ENCODE data around the gene FBXO5. TPM values are rescaled to one million over a fixed set of nuclear protein-coding genes. Genes with fewer than 3 reads are reported as not detected.

The FBXO5 gene, protein sequence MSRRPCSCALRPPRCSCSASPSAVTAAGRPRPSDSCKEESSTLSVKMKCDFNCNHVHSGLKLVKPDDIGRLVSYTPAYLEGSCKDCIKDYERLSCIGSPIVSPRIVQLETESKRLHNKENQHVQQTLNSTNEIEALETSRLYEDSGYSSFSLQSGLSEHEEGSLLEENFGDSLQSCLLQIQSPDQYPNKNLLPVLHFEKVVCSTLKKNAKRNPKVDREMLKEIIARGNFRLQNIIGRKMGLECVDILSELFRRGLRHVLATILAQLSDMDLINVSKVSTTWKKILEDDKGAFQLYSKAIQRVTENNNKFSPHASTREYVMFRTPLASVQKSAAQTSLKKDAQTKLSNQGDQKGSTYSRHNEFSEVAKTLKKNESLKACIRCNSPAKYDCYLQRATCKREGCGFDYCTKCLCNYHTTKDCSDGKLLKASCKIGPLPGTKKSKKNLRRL
- polyA plus RNA-seq: 1 to 10 TPM; 1.2 to 4.8 TPM

DNA sequence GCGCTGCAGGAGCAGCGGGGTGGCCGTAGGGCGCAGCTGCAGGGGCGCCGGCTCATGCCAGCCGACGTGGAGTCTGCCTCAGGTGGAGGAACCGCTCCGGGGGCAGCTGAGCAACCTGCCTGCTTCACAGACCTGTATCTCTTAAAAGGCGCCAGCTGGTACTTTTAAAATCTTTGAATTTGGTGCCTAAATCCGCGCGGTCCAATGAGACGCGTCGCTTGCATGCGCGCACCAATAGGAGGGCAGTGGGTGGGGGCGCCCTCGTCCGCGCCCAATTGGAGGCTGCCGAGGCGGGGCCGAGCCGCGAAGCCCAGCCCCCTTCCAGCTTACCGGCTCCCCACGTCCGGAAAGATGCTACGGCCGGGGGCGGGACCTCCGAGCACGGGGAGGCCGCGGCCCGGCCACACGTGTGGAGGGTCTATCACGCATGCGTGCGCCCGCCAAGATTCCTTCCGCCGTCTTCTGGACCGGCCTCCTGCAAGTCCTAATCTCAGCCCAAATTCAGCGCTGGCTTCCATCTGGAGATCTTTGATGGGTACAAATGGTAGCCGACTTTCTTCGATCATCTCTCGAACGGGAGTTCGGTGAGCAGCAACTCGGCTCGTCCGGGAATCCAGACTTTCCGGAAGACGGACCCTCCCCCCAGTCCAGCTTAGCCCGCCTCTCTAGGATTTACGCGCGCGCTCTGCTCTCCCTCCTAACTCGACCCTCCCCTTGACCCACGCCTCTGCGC is at the start of gene FBXO5:
TSS of gene FBXO5 (minus strand) at position 138 of the 733 bp plus-strand sequence. CDS start at position 56, 82 bp downstream.
- Histone ChIP-seq H3K4me1 (ENCODE audit: control insufficient read depth in 2 of 2, insufficient read depth in 2 of 2, low read length in 1 of 2) (peaks cover 5 to 7% of the 10 kb centered on the region in 2 donors), H3K4me3 (ENCODE audit: low read depth in 1 of 2, low read length in 2 of 2) (peak within 1 kb of the TSS; percentile 72 to 73), H3K9me3 (ENCODE audit: control insufficient read depth in 2 of 2, insufficient read depth in 1 of 2, low read depth in 1 of 2, low read length in 1 of 2) (no peaks in the 10 kb centered on the region), H3K36me3 (ENCODE audit: control insufficient read depth in 2 of 2, insufficient read depth in 2 of 2, low read length in 1 of 2) (no peaks in the 10 kb centered on the region), H3K27ac (ENCODE audit: low read depth in 2 of 2, low read length in 1 of 2) (peak within 1 kb of the TSS; percentile 91 to 98), H3K27me3 (ENCODE audit: control insufficient read depth in 1 of 2, insufficient read depth in 2 of 2, low read length in 2 of 2) (no peaks in the 10 kb centered on the region)
- WGBS, 2 donors: 0 to 1% methylated on average over 66 of the region's 66 CpGs

DNA sequence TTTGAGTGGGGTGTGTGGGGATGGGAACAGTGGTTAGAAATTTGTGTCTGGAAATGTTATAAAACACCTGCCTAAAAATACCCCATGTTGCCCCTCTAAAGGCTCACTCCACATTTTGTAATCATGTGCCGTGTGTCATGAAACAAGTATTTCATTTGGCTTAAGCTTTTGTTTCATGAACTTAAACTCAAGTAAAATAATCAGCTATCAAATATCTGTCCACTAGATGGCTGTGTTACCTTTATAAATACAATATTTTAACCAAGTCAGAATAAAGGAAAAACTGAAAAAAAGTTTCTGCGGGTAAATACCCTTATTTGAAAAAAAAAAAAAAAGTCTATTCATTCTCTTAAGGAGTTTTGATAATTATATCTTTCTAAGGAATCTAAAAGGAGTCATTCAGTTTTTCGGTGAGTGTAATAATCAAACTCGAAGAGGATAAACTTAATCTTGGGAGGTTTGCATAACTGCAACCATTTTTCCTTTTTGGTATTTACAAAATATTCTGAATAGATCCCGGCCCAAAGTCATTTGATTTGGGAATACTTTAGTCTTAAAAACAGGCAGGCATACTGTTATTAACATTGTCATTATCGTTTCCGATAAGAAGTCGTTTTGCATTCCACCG is 49.5 kb upstream of the FBXO5 start:
- Histone ChIP-seq H3K27ac (ENCODE audit: low read depth in 2 of 2, low read length in 1 of 2) (no peak overlapping the region), H3K27me3 (ENCODE audit: control insufficient read depth in 1 of 2, insufficient read depth in 2 of 2, low read length in 2 of 2) (no peaks in the 10 kb centered on the region), H3K9me3 (ENCODE audit: control insufficient read depth in 2 of 2, insufficient read depth in 1 of 2, low read depth in 1 of 2, low read length in 1 of 2) (no peaks in the 10 kb centered on the region), H3K4me1 (ENCODE audit: control insufficient read depth in 2 of 2, insufficient read depth in 2 of 2, low read length in 1 of 2) (no peaks in the 10 kb centered on the region), H3K4me3 (ENCODE audit: low read depth in 1 of 2, low read length in 2 of 2) (no peak overlapping the region), H3K36me3 (ENCODE audit: control insufficient read depth in 2 of 2, insufficient read depth in 2 of 2, low read length in 1 of 2) (no peaks in the 10 kb centered on the region)
- 65 to 67% methylated on average over 9 of the region's 9 CpGs for WGBS, 2 donors

DNA sequence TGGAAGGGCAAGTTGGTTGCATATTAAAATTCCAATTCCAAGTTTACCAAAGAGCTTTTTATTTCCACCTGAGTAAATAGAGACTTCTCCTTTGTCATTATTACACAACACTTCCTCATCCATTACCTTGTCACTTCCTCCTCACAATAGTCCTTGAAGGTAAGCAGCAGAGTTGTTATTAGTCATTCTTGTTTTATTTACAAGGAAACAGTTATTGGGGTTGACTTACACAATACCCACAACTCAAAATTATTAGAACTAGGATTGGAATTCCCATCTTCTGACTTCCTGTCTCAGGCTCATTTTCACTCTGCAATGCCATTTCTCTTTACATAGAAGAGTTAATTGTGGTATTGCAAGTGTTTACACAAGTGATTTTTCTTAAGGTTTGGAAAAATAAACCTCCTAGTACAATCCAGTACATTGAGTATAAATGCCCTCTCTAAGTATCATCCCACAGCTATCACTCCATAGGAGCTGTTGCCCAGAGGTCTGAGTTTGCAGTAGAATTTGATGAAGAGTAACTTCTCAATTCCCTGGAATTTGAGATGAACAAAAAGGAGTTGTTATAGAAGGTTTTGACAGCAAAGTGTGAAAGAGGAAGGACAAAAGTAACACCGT is 48.6 kb upstream of the FBXO5 start:
- Histone ChIP-seq H3K4me3 (ENCODE audit: low read depth in 1 of 2, low read length in 2 of 2) (no peak overlapping the region), H3K27ac (ENCODE audit: low read depth in 2 of 2, low read length in 1 of 2) (no peak overlapping the region), H3K27me3 (ENCODE audit: control insufficient read depth in 1 of 2, insufficient read depth in 2 of 2, low read length in 2 of 2) (no peaks in the 10 kb centered on the region), H3K9me3 (ENCODE audit: control insufficient read depth in 2 of 2, insufficient read depth in 1 of 2, low read depth in 1 of 2, low read length in 1 of 2) (no peaks in the 10 kb centered on the region), H3K4me1 (ENCODE audit: control insufficient read depth in 2 of 2, insufficient read depth in 2 of 2, low read length in 1 of 2) (no peaks in the 10 kb centered on the region), H3K36me3 (ENCODE audit: control insufficient read depth in 2 of 2, insufficient read depth in 2 of 2, low read length in 1 of 2) (no peaks in the 10 kb centered on the region)
- WGBS, 2 donors: 35 to 51% methylated on average over 1 of the region's 1 CpG

DNA sequence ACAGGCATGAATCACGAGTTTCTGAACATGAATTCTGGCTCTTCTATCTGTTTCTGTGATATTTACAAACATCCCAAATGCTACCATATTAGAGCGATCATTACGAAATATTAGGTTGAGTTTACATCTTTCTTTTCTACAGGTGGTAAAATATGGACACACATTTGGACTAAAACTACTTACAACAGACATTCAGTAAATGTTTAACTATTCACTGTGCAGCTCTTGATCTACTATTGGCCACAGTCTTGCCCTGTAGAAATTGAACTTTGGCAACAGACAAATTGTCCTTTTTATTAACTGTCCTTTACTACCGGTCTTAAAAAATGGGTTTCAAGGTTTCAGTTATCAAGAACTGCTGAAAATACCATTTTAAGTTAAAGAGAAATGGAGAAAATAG is 46.1 kb upstream of the FBXO5 start:
- Histone ChIP-seq H3K4me1 (ENCODE audit: control insufficient read depth in 2 of 2, insufficient read depth in 2 of 2, low read length in 1 of 2) (no peaks in the 10 kb centered on the region), H3K9me3 (ENCODE audit: control insufficient read depth in 2 of 2, insufficient read depth in 1 of 2, low read depth in 1 of 2, low read length in 1 of 2) (no peaks in the 10 kb centered on the region), H3K27ac (ENCODE audit: low read depth in 2 of 2, low read length in 1 of 2) (no peak overlapping the region), H3K4me3 (ENCODE audit: low read depth in 1 of 2, low read length in 2 of 2) (no peak overlapping the region), H3K27me3 (ENCODE audit: control insufficient read depth in 1 of 2, insufficient read depth in 2 of 2, low read length in 2 of 2) (no peaks in the 10 kb centered on the region), H3K36me3 (ENCODE audit: control insufficient read depth in 2 of 2, insufficient read depth in 2 of 2, low read length in 1 of 2) (no peaks in the 10 kb centered on the region)
- WGBS, 2 donors: 78 to 80% methylated on average over 4 of the region's 4 CpGs

DNA sequence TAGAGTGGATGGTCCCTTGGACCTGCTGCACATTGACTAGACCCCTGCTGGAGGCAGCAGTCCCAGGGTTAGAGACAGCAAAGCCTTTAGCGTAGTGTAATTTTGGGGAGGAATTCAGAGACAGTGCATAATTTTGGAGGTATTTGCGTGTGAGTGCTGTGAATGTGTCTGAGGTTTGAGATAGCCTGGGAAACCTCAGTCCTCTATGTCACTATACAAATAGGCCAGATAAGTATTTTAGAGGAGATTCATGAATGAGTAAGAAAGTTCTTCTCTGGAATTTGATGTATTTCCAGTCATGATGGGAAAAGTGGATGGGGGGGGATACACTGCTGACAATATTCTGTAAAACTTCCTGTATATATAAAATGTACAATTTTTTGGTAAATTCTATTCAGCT is 45.4 kb upstream of the FBXO5 start:
- Histone ChIP-seq H3K4me1 (ENCODE audit: control insufficient read depth in 2 of 2, insufficient read depth in 2 of 2, low read length in 1 of 2) (no peaks in the 10 kb centered on the region), H3K36me3 (ENCODE audit: control insufficient read depth in 2 of 2, insufficient read depth in 2 of 2, low read length in 1 of 2) (no peaks in the 10 kb centered on the region), H3K4me3 (ENCODE audit: low read depth in 1 of 2, low read length in 2 of 2) (no peak overlapping the region), H3K9me3 (ENCODE audit: control insufficient read depth in 2 of 2, insufficient read depth in 1 of 2, low read depth in 1 of 2, low read length in 1 of 2) (no peaks in the 10 kb centered on the region), H3K27ac (ENCODE audit: low read depth in 2 of 2, low read length in 1 of 2) (no peak overlapping the region), H3K27me3 (ENCODE audit: control insufficient read depth in 1 of 2, insufficient read depth in 2 of 2, low read length in 2 of 2) (no peaks in the 10 kb centered on the region)
- 92 to 98% methylated on average over 2 of the region's 2 CpGs for WGBS, 2 donors

DNA sequence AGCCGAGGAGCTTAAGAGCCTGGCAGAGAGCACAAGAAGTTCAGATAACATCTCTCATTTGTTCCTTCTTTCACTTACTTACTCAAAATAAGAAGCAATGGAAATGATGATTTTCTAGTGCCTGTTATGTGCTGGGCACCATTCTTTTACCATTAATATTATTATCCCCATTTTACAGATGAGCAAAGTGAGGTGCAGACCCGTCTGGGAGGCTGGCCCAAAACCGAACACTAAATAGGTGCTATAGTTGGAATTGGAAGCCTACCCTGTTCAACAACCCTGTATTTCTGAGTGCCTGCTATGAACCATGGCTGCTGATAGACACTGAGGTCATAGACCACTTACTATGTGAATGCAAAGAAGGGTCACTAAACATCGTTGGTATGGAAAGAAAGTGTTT is 44.6 kb upstream of the FBXO5 start:
- Histone ChIP-seq H3K4me1 (ENCODE audit: control insufficient read depth in 2 of 2, insufficient read depth in 2 of 2, low read length in 1 of 2) (no peaks in the 10 kb centered on the region), H3K27me3 (ENCODE audit: control insufficient read depth in 1 of 2, insufficient read depth in 2 of 2, low read length in 2 of 2) (no peaks in the 10 kb centered on the region)
- WGBS, 2 donors: 81 to 82% methylated on average over 4 of the region's 4 CpGs

DNA sequence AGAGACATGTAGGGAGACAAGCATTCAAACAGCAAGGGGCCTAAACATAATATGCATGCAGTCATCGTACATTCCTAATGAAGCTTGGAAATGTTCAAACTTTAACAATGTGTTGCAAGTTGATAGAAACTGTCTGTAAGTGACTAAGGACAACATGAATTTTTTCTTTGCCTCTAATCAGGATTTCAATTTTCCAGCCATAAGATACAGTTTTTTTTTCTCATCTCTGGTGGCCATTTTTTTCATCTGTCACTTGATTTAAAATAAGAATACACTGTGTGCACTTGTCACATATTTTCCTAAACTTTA is 41.8 kb upstream of the FBXO5 start:
- 6 to 14% methylated on average over 1 of the region's 1 CpG for WGBS, 2 donors
- H3K27me3 ChIP-seq (ENCODE audit: control insufficient read depth in 1 of 2, insufficient read depth in 2 of 2, low read length in 2 of 2): no peaks in the 10 kb centered on the region
- H3K4me3 ChIP-seq (ENCODE audit: low read depth in 1 of 2, low read length in 2 of 2): no peak overlapping the region
- H3K27ac ChIP-seq (ENCODE audit: low read depth in 2 of 2, low read length in 1 of 2): no peak overlapping the region
- H3K9me3 ChIP-seq (ENCODE audit: control insufficient read depth in 2 of 2, insufficient read depth in 1 of 2, low read depth in 1 of 2, low read length in 1 of 2): no peaks in the 10 kb centered on the region
- no peaks in the 10 kb centered on the region for H3K36me3 ChIP-seq (ENCODE audit: control insufficient read depth in 2 of 2, insufficient read depth in 2 of 2, low read length in 1 of 2)
- H3K4me1 ChIP-seq (ENCODE audit: control insufficient read depth in 2 of 2, insufficient read depth in 2 of 2, low read length in 1 of 2): no peaks in the 10 kb centered on the region

More for the DNA sequence above, 44.6 kb upstream of the FBXO5 start:
- H3K27ac ChIP-seq (ENCODE audit: low read depth in 2 of 2, low read length in 1 of 2): no peak overlapping the region
- no peaks in the 10 kb centered on the region for H3K9me3 ChIP-seq (ENCODE audit: control insufficient read depth in 2 of 2, insufficient read depth in 1 of 2, low read depth in 1 of 2, low read length in 1 of 2)
- H3K36me3 ChIP-seq (ENCODE audit: control insufficient read depth in 2 of 2, insufficient read depth in 2 of 2, low read length in 1 of 2): no peaks in the 10 kb centered on the region
- no peak overlapping the region for H3K4me3 ChIP-seq (ENCODE audit: low read depth in 1 of 2, low read length in 2 of 2)

DNA sequence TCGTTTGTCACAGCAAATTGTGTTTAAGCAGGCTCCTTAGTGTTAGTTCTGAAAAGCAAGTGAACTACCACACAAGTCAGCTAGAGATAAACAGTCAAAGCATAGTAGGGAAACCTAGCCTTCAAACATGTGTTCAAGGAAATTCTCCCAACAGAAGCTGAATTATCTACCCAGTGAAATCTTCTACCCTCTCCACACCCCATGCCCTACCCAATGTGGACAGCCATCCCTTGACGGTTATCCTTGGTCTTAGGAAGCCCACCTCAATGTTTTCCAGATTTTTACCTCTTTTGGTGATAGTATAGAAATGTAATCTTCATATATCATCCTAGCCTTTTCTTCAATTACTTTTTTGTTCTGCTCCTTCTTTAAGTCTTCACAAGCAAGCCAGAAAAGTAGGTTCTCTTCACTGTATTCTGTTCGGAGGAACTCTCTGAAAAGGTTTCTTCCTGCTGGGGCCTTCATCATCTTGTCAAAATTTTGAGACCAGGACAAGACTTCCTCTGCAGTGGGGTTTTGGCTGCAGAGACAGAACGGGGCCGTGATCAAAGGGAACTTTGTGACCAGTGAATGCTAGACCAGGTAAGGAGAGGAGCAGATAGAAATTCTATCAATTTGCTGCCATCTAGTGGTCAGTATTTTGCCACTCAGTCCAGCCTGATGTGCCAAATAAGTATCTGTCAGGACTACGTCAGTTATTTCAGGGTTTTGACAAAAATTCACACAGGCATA is 41.3 kb upstream of the FBXO5 start:
- Histone ChIP-seq H3K4me1 (ENCODE audit: control insufficient read depth in 2 of 2, insufficient read depth in 2 of 2, low read length in 1 of 2) (no peaks in the 10 kb centered on the region), H3K27me3 (ENCODE audit: control insufficient read depth in 1 of 2, insufficient read depth in 2 of 2, low read length in 2 of 2) (no peaks in the 10 kb centered on the region), H3K27ac (ENCODE audit: low read depth in 2 of 2, low read length in 1 of 2) (no peak overlapping the region), H3K4me3 (ENCODE audit: low read depth in 1 of 2, low read length in 2 of 2) (no peak overlapping the region), H3K9me3 (ENCODE audit: control insufficient read depth in 2 of 2, insufficient read depth in 1 of 2, low read depth in 1 of 2, low read length in 1 of 2) (no peaks in the 10 kb centered on the region), H3K36me3 (ENCODE audit: control insufficient read depth in 2 of 2, insufficient read depth in 2 of 2, low read length in 1 of 2) (no peaks in the 10 kb centered on the region)
- whole genome bisulfite sequencing, 2 donors: 41% methylated on average over 6 of the region's 6 CpGs

DNA sequence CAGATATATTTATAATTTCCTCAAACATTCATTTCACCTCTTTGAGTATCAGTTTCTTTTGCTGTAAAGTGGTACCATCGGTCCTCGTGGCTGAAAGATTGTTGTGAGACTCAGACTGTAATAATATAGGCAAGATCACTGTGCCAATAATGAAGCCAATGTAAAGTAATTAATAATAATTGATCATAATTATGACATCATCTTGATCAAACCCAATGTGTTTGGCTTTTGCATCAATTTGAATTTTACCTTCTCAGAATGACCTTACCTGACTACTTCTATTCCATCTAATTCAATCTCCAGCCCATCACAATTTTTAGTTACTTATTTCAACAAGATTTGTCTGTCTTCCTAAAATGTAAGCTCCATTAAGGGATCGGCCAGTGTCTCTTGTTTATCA is 35.5 kb upstream of the FBXO5 start:
- WGBS, 2 donors: 92 to 93% methylated on average over 3 of the region's 3 CpGs
- no peak overlapping the region for H3K27ac ChIP-seq (ENCODE audit: low read depth in 2 of 2, low read length in 1 of 2)

More for the DNA sequence above, 35.5 kb upstream of the FBXO5 start:
- Histone ChIP-seq H3K4me3 (ENCODE audit: low read depth in 1 of 2, low read length in 2 of 2) (no peak overlapping the region), H3K4me1 (ENCODE audit: control insufficient read depth in 2 of 2, insufficient read depth in 2 of 2, low read length in 1 of 2) (no peaks in the 10 kb centered on the region), H3K9me3 (ENCODE audit: control insufficient read depth in 2 of 2, insufficient read depth in 1 of 2, low read depth in 1 of 2, low read length in 1 of 2) (no peaks in the 10 kb centered on the region), H3K27me3 (ENCODE audit: control insufficient read depth in 1 of 2, insufficient read depth in 2 of 2, low read length in 2 of 2) (no peaks in the 10 kb centered on the region), H3K36me3 (ENCODE audit: control insufficient read depth in 2 of 2, insufficient read depth in 2 of 2, low read length in 1 of 2) (no peaks in the 10 kb centered on the region)
